Measurements from ENCODE around the gene CTBP1.
A peak's percentile ranks its signal among the peaks of the same experiment; 100 is the strongest.

Gene CTBP1

GRCh38 chr4:1294891-1295290 lies 46.0 kb upstream of the CTBP1 start:
- Histone ChIP-seq H3K27me3 (ENCODE audit: insufficient read depth, low read length) (no peaks in the 10 kb centered on the region), H3K9ac (ENCODE audit: low read length) (no peak overlapping the region)

GRCh38 chr4:1294424-1294823 lies 45.5 kb upstream of the CTBP1 start:
- Histone ChIP-seq H3K27ac (ENCODE audit: low read depth, low read length, poor library complexity, severe bottlenecking) (peak overlapping the region; percentile 71), H3K9me3 (ENCODE audit: low read length) (no peaks in the 10 kb centered on the region), H3K4me3 (ENCODE audit: low read depth, low read length, poor library complexity, severe bottlenecking) (no peak overlapping the region), H3K36me3 (ENCODE audit: insufficient read depth, low read length) (no peaks in the 10 kb centered on the region), H3K4me2 (ENCODE audit: low read length) (peak overlapping the region; percentile 42), H3K4me1 (ENCODE audit: insufficient read depth, low read length, severe bottlenecking) (peaks cover 45% of the 10 kb centered on the region), H3F3A (ENCODE audit: insufficient read depth, low read length) (no peaks in the 10 kb centered on the region), H4K20me1 (ENCODE audit: insufficient read depth, low read length) (no peaks in the 10 kb centered on the region), H3K9me2 (ENCODE audit: low read depth, low read length) (no peaks in the 10 kb centered on the region), H3K9ac (ENCODE audit: low read length) (peak overlapping the region; percentile 22; the same call in 1 of the 2 replicates), H2AFZ (ENCODE audit: low read length) (no peak overlapping the region), H3K27me3 (ENCODE audit: insufficient read depth, low read length) (no peaks in the 10 kb centered on the region), H3K79me2 (ENCODE audit: insufficient read depth, low read length) (peaks cover 32% of the 10 kb centered on the region)
- no peak for TF ChIP-seq EZH2 (IDR thresholded peaks at IDR 0.05; ENCODE audit: borderline replicate concordance, low read length)
- TF ChIP-seq CTCF (IDR thresholded peaks at IDR 0.05; ENCODE audit: low read length): no peak

More at GRCh38 chr4:1294891-1295290, 46.0 kb upstream of the CTBP1 start:
- Histone ChIP-seq H3K9me2 (ENCODE audit: low read depth, low read length) (no peaks in the 10 kb centered on the region), H3K4me3 (ENCODE audit: low read depth, low read length, poor library complexity, severe bottlenecking) (no peak overlapping the region), H4K20me1 (ENCODE audit: insufficient read depth, low read length) (no peaks in the 10 kb centered on the region), H2AFZ (ENCODE audit: low read length) (no peak overlapping the region), H3F3A (ENCODE audit: insufficient read depth, low read length) (no peaks in the 10 kb centered on the region), H3K79me2 (ENCODE audit: insufficient read depth, low read length) (peaks cover 32% of the 10 kb centered on the region), H3K36me3 (ENCODE audit: insufficient read depth, low read length) (no peaks in the 10 kb centered on the region), H3K9me3 (ENCODE audit: low read length) (no peaks in the 10 kb centered on the region), H3K27ac (ENCODE audit: low read depth, low read length, poor library complexity, severe bottlenecking) (no peak overlapping the region), H3K4me2 (ENCODE audit: low read length) (peak overlapping the region; percentile 42; the same call in 1 of the 2 replicates), H3K4me1 (ENCODE audit: insufficient read depth, low read length, severe bottlenecking) (peaks cover 45% of the 10 kb centered on the region)
- TF ChIP-seq CTCF (IDR thresholded peaks at IDR 0.05; ENCODE audit: low read length): no peak
- no peak for TF ChIP-seq EZH2 (IDR thresholded peaks at IDR 0.05; ENCODE audit: borderline replicate concordance, low read length)

- H3K36me3 ChIP-seq (ENCODE audit: insufficient read depth, low read length): no peaks in the 10 kb centered on the region
- H3K9ac ChIP-seq (ENCODE audit: low read length): peak overlapping the region; percentile 22; the same call in 1 of the 2 replicates
- H2AFZ ChIP-seq (ENCODE audit: low read length): no peak overlapping the region
- peaks cover 32% of the 10 kb centered on the region for H3K79me2 ChIP-seq (ENCODE audit: insufficient read depth, low read length)
- no peaks in the 10 kb centered on the region for H3K9me3 ChIP-seq (ENCODE audit: low read length)
- TF ChIP-seq EZH2 (IDR thresholded peaks at IDR 0.05; ENCODE audit: borderline replicate concordance, low read length): no peak
- no peak for TF ChIP-seq CTCF (IDR thresholded peaks at IDR 0.05; ENCODE audit: low read length)
- H3K27me3 ChIP-seq (ENCODE audit: insufficient read depth, low read length): no peaks in the 10 kb centered on the region
- H3K4me1 ChIP-seq (ENCODE audit: insufficient read depth, low read length, severe bottlenecking): peaks cover 48% of the 10 kb centered on the region
- H3K4me2 ChIP-seq (ENCODE audit: low read length): peak overlapping the region; percentile 42
- peak overlapping the region; percentile 7 for H3K4me3 ChIP-seq (ENCODE audit: low read depth, low read length, poor library complexity, severe bottlenecking)
- H4K20me1 ChIP-seq (ENCODE audit: insufficient read depth, low read length): no peaks in the 10 kb centered on the region
- no peaks in the 10 kb centered on the region for H3K9me2 ChIP-seq (ENCODE audit: low read depth, low read length)
- H3F3A ChIP-seq (ENCODE audit: insufficient read depth, low read length): no peaks in the 10 kb centered on the region
- H3K27ac ChIP-seq (ENCODE audit: low read depth, low read length, poor library complexity, severe bottlenecking): peak overlapping the region; percentile 71
Observed at GRCh38 chr4:1293991-1294390, 45.1 kb upstream of the CTBP1 start.

All from OCI-LY1 (cell line).